Renal cortex interstitium (tissue), 15 donors: ENCODE results near the gene ZMIZ1. TPM values are rescaled to one million over a fixed set of nuclear protein-coding genes. Genes with fewer than 3 reads are reported as not detected.

Source experiments
- DNase-seq, 11 donors: peaks; one replicate each; pipeline ENCODE4 v3.0.0-alpha.2; 2013; ENCODE audit warnings: low read depth in 9 of 11, low spot score in 4 of 11; ENCODE audit errors: extremely low read depth in 1 of 11
- long read RNA-seq, 16 experiments: transcript quantifications; one replicate each; lab custom pipeline, GENCODE V29; 2026
- polyA plus RNA-seq, 3 donors: library from polyadenylated mRNA; unstranded; fragments of 120-200 nt; gene quantifications; one replicate each; pipeline ENCODE4 v1.2.1, GENCODE V29; 2013; ENCODE audit not compliant: insufficient read length in 3 of 3

Gene ZMIZ1
- 10 to 100 TPM; 69.2 to 85.6 (median 74.3) TPM for polyA plus RNA-seq
- long read RNA-seq, donor 1, full-length matches to known transcripts: 1 of 1 reads
- long read RNA-seq, donor 1, partial matches to known transcripts: 0 of 1 reads
- long read RNA-seq, donor 1, other reads (novel, unspliced or antisense): 0 of 1 reads
- long read RNA-seq, donor 2: 0 reads
- long read RNA-seq, donor 3, full-length matches to known transcripts: 2 of 9 reads
- long read RNA-seq, donor 3, partial matches to known transcripts: 7 of 9 reads
- long read RNA-seq, donor 3, other reads (novel, unspliced or antisense): 0 of 9 reads
- long read RNA-seq, donor 4, full-length matches to known transcripts: 3 of 3 reads
- long read RNA-seq, donor 4, partial matches to known transcripts: 0 of 3 reads
- long read RNA-seq, donor 4, other reads (novel, unspliced or antisense): 0 of 3 reads
- long read RNA-seq, donor 5: 0 reads
- long read RNA-seq, donor 6, full-length matches to known transcripts: 2 of 7 reads
- long read RNA-seq, donor 6, partial matches to known transcripts: 5 of 7 reads
- long read RNA-seq, donor 6, other reads (novel, unspliced or antisense): 0 of 7 reads
- long read RNA-seq, donor 7, full-length matches to known transcripts: 1 of 7 reads
- long read RNA-seq, donor 7, partial matches to known transcripts: 6 of 7 reads
- long read RNA-seq, donor 7, other reads (novel, unspliced or antisense): 0 of 7 reads
- long read RNA-seq, donor 8, full-length matches to known transcripts: 1 of 22 reads
- long read RNA-seq, donor 8, partial matches to known transcripts: 21 of 22 reads
- long read RNA-seq, donor 8, other reads (novel, unspliced or antisense): 0 of 22 reads
- long read RNA-seq, donor 9: 0 reads
- long read RNA-seq, donor 10: 0 reads
- long read RNA-seq, donor 11: 0 reads
- long read RNA-seq, donor 12: 0 reads
- long read RNA-seq, donor 13: 0 reads
- long read RNA-seq, donor 14: 0 reads
- long read RNA-seq, donor 15: 0 reads
- long read RNA-seq, donor 16, partial matches to known transcripts: 70 of 70 reads
- long read RNA-seq, donor 16, other reads (novel, unspliced or antisense): 0 of 70 reads

- peak in 8 of 11 donors; percentile 77 to 90 (median 86) for DNase-seq
These were observed at the start of gene ZMIZ1 for GRCh38 chr10:79068562-79069324. Gene ZMIZ1, plus strand, starts transcription at chr10:79068966. Its CDS starts 132,667 bp downstream, at chr10:79201633.

GRCh38 chr10:79019441-79020014 lies 49.2 kb upstream of the ZMIZ1 start:
- DNase-seq: no peak

GRCh38 chr10:79020015-79020491 lies 48.7 kb upstream of the ZMIZ1 start:
- no peak for DNase-seq

- no peak for DNase-seq
These were observed 48.2 kb upstream of the ZMIZ1 start for GRCh38 chr10:79020605-79021004.

GRCh38 chr10:79021331-79021907 lies 47.3 kb upstream of the ZMIZ1 start:
- DNase-seq: no peak

GRCh38 chr10:79021948-79022499 lies 46.7 kb upstream of the ZMIZ1 start:
- DNase-seq: no peak

GRCh38 chr10:79022565-79023230 lies 46.1 kb upstream of the ZMIZ1 start:
- no peak for DNase-seq

GRCh38 chr10:79023240-79024162 lies 45.3 kb upstream of the ZMIZ1 start:
- no peak for DNase-seq

- DNase-seq: no peak
These were observed 44.5 kb upstream of the ZMIZ1 start for GRCh38 chr10:79024296-79024695.

GRCh38 chr10:79024720-79025198 lies 44.0 kb upstream of the ZMIZ1 start:
- no peak for DNase-seq

GRCh38 chr10:79025199-79025832 lies 43.5 kb upstream of the ZMIZ1 start:
- no peak for DNase-seq

- DNase-seq: no peak
These were observed 42.4 kb upstream of the ZMIZ1 start for GRCh38 chr10:79026341-79026761.

GRCh38 chr10:79026806-79027146 lies 42.0 kb upstream of the ZMIZ1 start:
- DNase-seq: no peak

- DNase-seq: no peak
These were observed 41.4 kb upstream of the ZMIZ1 start for GRCh38 chr10:79027147-79028055.

GRCh38 chr10:79028056-79028430 lies 40.7 kb upstream of the ZMIZ1 start:
- DNase-seq: no peak
